Measurements from ENCODE around the gene CABCOCO1.

Gene CABCOCO1

GRCh38 chr10:61663466-61663865, 737 bp downstream of the CABCOCO1 start:
- TF ChIP-seq, protein P1, sequence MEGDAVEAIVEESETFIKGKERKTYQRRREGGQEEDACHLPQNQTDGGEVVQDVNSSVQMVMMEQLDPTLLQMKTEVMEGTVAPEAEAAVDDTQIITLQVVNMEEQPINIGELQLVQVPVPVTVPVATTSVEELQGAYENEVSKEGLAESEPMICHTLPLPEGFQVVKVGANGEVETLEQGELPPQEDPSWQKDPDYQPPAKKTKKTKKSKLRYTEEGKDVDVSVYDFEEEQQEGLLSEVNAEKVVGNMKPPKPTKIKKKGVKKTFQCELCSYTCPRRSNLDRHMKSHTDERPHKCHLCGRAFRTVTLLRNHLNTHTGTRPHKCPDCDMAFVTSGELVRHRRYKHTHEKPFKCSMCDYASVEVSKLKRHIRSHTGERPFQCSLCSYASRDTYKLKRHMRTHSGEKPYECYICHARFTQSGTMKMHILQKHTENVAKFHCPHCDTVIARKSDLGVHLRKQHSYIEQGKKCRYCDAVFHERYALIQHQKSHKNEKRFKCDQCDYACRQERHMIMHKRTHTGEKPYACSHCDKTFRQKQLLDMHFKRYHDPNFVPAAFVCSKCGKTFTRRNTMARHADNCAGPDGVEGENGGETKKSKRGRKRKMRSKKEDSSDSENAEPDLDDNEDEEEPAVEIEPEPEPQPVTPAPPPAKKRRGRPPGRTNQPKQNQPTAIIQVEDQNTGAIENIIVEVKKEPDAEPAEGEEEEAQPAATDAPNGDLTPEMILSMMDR (IDR thresholded peaks at IDR 0.05; ENCODE audit: control insufficient read depth, extremely low read depth, insufficient read depth) = no peak
- no peak overlapping the region for H3K4me3 ChIP-seq (ENCODE audit: low read depth, low read length)
- DNase-seq (ENCODE audit: low read depth) = no peak

- TF ChIP-seq, protein P1 (IDR thresholded peaks at IDR 0.05; ENCODE audit: control insufficient read depth, extremely low read depth, insufficient read depth) = no peak
These were observed 2.3 kb downstream of the CABCOCO1 start for GRCh38 chr10:61664985-61665384.

GRCh38 chr10:61669161-61669725, 6.5 kb downstream of the CABCOCO1 start:
- no peak for DNase-seq (ENCODE audit: low read depth)
- H3K4me3 ChIP-seq (ENCODE audit: low read depth, low read length) = no peak overlapping the region
- TF ChIP-seq, protein P1 (IDR thresholded peaks at IDR 0.05; ENCODE audit: control insufficient read depth, extremely low read depth, insufficient read depth) = no peak

More at GRCh38 chr10:61664985-61665384, 2.3 kb downstream of the CABCOCO1 start:
- no peak overlapping the region for H3K4me3 ChIP-seq (ENCODE audit: low read depth, low read length)
- no peak for DNase-seq (ENCODE audit: low read depth)

GRCh38 chr10:61669849-61670248, 7.1 kb downstream of the CABCOCO1 start:
- H3K4me3 ChIP-seq (ENCODE audit: low read depth, low read length) = no peak overlapping the region
- TF ChIP-seq, protein P1 (IDR thresholded peaks at IDR 0.05; ENCODE audit: control insufficient read depth, extremely low read depth, insufficient read depth) = no peak
- DNase-seq (ENCODE audit: low read depth) = no peak

- DNase-seq (ENCODE audit: low read depth) = no peak
- TF ChIP-seq, protein P1 (IDR thresholded peaks at IDR 0.05; ENCODE audit: control insufficient read depth, extremely low read depth, insufficient read depth) = no peak
- no peak overlapping the region for H3K4me3 ChIP-seq (ENCODE audit: low read depth, low read length)
These were observed 10.6 kb downstream of the CABCOCO1 start for GRCh38 chr10:61673360-61673759.

GRCh38 chr10:61682323-61682722, 19.6 kb downstream of the CABCOCO1 start:
- H3K4me3 ChIP-seq (ENCODE audit: low read depth, low read length) = no peak overlapping the region
- TF ChIP-seq, protein P1 (IDR thresholded peaks at IDR 0.05; ENCODE audit: control insufficient read depth, extremely low read depth, insufficient read depth) = no peak
- no peak for DNase-seq (ENCODE audit: low read depth)

- TF ChIP-seq, protein P1 (IDR thresholded peaks at IDR 0.05; ENCODE audit: control insufficient read depth, extremely low read depth, insufficient read depth) = no peak
- DNase-seq (ENCODE audit: low read depth) = no peak
- H3K4me3 ChIP-seq (ENCODE audit: low read depth, low read length) = no peak overlapping the region
These were observed 20.6 kb downstream of the CABCOCO1 start for GRCh38 chr10:61683319-61683718.

All from LNCaP clone FGC (cell line).